Measurements from ENCODE around the gene DHRS3.

DNA sequence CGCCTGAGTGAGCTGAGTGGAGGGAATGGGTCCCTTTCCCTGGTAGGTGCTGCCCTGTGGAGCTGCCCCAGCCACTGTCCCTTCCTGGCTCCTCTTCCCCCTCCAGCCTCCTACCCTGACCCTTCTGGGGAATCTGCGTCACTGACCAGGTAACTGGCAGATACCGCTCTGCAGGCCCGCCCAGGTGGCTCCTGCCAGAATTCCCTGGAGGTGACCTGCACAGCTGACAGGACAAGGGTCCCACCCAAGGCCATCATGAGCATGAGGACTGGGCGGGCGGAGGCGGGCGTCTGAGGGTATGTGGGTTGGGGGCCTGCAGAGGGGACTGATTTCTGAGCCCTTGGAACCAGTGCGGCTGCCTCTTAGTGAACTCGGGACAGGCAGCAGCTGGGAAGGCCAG, 32.5 kb downstream of the DHRS3 start:
- TF ChIP-seq CTCF (IDR thresholded peaks at IDR 0.05) (no peak), POLR2A (IDR thresholded peaks at IDR 0.05) (no peak), POLR2AphosphoS5 (IDR thresholded peaks at IDR 0.05) (no peak)
